HG03457 (cell line): ENCODE measurements around the gene VSX2.

Source experiments
- ATAC-seq: cut with Tn5 transposase; IDR thresholded peaks from one replicate; pipeline ENCODE4 v1.9.1; 2021; ENCODE audit warnings: moderate number of reproducible peaks; ENCODE audit not compliant: unreplicated experiment

VSX2 gene

DNA sequence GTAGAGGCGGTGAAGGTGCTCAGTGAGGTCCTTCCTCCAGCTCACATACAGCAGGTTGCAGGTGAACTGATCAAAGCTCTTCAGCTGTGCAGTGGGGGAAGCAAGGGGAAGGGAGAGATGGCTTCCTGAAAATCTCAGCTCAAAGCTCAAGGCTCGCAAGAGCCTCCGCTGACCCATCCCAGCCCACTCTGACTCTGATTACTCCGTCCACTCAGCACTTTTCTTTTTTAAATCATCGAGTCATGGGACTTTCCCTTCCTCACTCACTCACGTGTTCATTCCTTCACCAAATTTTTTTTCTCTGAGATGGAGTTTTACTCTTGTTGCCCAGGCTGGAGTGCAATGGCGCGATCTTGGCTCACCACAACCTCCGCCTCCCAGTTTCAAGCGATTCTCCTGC lies 58.7 kb downstream of the VSX2 start:
- ATAC-seq: no peak

DNA sequence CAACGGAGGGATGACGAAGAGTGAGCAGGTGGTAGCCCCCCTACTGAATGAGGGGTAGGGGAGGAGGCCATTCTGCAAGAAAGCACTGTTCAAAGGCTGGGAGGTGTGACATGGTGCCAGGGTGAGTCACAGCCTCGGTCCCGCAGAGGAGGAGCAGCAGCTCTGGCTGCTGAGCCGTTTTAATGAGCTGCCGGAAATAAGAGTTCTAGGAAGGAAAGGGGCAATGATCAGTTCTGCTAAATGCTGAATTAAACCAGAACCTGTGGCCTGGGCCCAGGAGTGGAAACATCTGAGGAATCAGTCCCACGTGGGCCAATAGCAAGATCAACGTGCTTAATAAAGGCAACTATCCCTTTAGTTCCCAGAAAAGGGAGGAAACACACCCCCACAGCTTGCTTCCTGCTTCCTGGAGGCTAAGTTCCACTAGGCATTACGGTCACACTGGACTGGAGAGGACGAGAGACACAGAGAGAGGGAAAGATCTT lies 59.9 kb downstream of the VSX2 start:
- no peak for ATAC-seq

DNA sequence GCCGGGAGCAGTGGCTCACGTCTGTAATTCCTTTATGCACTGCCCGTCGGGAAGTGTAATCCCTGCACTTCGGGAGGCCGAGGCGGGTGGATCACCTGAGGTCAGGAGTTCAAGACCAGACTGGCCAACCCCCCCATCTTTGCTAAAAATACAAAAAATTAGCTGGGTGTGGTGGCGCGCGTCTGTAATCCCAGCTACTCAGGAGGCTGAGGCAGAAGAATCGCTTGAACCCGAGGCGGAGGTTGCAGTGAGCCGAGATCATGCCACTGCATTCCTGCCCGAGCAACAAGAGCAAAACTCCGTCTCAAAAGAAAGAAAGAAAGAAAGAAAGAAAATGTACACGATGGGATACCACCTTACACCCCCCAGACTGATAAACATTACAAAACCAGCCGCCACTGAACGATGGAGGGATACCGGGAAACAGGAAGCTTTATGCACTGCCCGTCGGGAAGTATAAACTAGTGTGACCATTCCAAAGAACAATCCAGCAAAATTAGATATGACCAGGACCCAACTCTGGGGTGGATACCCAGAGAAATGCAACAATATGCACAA lies 62.4 kb downstream of the VSX2 start:
- no peak for ATAC-seq

DNA sequence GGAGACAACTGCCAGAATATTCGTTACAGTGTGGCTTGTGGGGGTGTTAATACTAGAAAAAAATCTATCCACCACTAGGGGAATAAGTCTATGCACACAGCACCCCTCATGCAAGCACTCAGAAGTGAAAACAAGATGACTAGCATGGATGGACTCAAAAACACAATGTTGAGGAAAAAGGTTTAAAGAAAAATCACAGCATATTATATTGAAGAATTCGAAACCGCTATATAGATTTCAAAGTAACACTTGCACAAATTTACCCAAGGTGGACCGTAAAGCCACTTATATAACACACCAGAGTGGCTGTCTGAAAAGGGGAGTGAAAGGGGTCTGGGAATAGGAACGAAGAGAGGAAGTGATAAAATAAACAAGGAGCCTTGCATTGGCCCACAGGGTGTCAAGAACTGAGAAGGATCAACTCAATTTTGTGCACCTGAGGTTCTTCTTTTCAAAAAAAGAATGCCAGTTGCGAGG lies 62.9 kb downstream of the VSX2 start:
- ATAC-seq: no peak

DNA sequence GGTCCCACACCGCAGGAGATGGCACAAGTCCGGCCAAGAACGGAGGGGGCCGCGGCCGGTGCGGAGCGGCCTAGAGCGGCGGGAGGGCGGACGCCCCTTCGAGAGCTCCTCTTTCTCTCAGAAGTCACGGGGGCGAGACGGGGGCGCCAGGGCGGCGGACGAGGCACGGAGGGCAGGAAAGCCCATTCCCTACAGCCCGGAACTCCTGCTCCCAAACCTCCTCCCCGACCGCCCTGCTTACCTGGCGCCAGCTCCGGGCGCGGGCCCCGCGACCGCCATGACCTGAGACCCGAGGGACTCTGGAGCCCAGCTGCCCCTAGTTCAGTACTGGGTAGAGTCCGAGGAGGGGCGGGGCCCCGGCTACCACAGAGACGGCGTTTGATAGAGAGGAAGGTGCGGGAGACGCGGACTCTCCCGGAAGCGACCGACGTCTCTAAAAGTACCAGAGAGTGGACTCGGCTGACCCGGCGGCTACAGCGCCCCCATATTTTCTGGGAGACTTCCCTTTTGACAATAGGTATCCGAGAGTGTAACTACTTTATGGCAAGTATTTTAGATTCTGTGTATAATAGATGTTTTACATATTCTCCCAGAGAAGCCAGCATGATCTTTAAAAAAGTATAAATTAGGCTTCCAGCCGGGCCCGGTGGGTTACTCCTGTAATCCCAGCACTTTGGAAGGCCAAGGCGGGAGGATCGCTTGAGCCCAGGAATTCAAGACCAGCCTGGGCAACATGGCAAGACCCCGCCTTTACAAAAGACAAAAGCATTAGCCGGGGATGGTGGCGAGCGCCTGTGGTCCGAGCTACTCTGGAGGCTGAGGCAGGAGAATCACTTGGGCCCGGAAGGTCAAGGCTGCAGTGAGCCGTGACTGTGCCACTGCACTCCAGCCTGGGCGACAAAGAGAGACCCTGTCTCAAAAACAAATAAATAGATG lies 63.7 kb downstream of the VSX2 start, which contains the start of gene ABCD4:
Gene ABCD4 (minus strand): TSS at position 301 of the 936 bp plus-strand sequence. CDS start 22 bp downstream, at position 279.
- ATAC-seq: peak; percentile 95

DNA sequence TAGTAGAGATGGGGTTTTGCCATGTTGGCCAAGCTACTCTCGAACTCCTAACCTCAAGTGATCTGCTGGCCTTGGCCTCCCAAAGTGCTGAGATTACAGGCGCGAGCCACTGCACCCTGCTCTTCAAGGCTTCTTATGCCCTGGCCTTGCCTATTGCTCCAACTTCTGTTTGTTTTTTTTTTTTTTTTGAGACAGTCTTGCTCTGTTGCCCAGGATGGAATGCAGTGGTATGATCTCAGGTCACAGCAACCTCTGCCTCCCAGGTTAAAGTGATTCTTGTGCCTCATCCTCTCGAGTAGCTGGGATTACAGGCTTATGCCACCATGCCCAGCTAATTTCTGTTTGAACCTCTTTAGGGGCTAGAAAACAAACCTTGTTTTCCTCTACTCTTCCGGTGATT lies 69.4 kb downstream of the VSX2 start:
- no peak for ATAC-seq

DNA sequence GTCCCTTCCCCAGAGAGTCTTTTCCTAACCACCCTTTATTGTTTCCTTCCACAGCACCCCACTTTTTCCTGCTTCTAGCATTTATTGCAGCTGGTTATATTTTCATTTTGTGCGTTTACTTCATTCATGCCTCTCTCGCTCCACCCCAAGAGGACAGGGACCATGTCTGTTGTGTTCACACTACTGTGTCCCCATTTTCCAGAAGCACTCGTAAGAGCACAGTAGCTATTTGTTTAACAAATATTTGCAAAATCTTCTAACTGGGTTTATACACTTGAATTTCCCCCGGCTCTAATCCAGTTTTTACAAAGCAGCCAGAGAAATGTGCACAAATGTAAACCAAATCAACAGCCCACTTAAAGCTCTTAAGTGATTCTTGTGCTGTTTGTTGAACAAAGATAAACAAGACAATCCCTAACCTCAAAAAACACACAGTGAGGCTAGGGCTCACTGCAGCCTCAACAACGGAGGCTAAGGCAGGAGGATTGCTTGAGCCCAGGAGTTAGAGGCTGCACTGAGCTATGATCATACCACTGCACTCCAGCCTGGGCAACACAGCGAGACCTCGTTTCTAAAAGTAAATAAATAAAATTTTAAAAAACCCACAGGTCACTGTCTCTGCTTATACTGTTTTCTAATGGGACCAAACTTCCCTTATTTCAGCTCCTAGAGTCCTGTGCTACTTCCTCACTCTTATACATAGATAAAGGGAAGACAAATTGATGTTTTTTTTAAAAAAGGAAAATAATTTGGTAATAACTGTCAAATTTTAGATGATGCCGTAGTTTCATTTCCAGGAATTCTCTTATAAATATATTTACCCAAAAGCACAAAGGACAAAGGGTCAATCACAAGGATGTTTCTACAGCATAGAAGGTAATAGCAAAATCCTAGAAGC lies 70.1 kb downstream of the VSX2 start:
- ATAC-seq: no peak

DNA sequence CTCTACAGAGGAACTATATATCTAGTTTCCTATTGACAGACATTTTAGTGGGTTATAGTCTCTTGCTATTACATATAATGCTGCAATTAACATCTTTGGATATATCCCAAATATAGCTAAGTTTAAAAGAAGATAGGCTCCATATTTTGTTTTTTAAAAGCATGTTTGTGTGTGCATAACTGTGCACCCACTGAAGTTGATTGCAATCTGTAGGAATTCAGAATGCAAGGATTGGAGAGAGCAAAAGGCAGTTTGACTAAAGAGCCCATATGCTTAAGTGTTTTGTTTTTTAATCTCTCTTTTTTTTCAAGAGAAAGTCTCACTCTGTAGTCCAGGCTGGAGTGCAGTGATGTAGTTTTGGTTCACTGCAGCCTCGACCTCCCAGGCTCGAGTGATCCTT lies 72.9 kb downstream of the VSX2 start:
- no peak for ATAC-seq
